WTC11 (cell line): ENCODE results near the gene NOS1.

Source experiments
- CBFB ChIP-seq: sonication (generic); formaldehyde crosslinking; IDR thresholded peaks from 2 replicates; pipeline ENCODE4 v1.8.1; 2022; ENCODE audit warnings: mild to moderate bottlenecking, low read depth, missing genetic modification reagents
- CREM ChIP-seq: sonication (generic); formaldehyde crosslinking; IDR thresholded peaks from 2 replicates; pipeline ENCODE4 v1.8.1; 2022; ENCODE audit warnings: mild to moderate bottlenecking, missing genetic modification reagents, moderate library complexity
- FOXP1 ChIP-seq: sonication (generic); formaldehyde crosslinking; IDR thresholded peaks from 2 replicates; pipeline ENCODE4 v1.8.0; 2022; ENCODE audit warnings: missing genetic modification reagents, mild to moderate bottlenecking, moderate library complexity, borderline replicate concordance
- NFYB ChIP-seq: sonication (generic); formaldehyde crosslinking; conservative IDR thresholded peaks from 2 replicates; pipeline ENCODE4 v1.8.0; 2022; ENCODE audit warnings: low read depth, missing genetic modification reagents
- NR2C2 ChIP-seq: sonication (generic); formaldehyde crosslinking; IDR thresholded peaks from 2 replicates; pipeline ENCODE4 v1.8.0; 2022; ENCODE audit warnings: mild to moderate bottlenecking, missing genetic modification reagents
- RELA ChIP-seq: sonication (generic); formaldehyde crosslinking; IDR thresholded peaks from 2 replicates; pipeline ENCODE4 v1.8.1; 2022; ENCODE audit warnings: missing genetic modification reagents, mild to moderate bottlenecking, borderline replicate concordance
- TP53 ChIP-seq: sonication (generic); formaldehyde crosslinking; IDR thresholded peaks from 2 replicates; pipeline ENCODE4 v1.8.1; 2023; ENCODE audit warnings: mild to moderate bottlenecking, missing genetic modification reagents
- ZNF416 ChIP-seq: fragments of 250-450 bp; sonication (Bioruptor Pico); IDR thresholded peaks from 2 replicates; pipeline ENCODE4 v1.9.0; 2021; ENCODE audit warnings: mild to moderate bottlenecking, inconsistent platforms
- TF ChIP-seq, protein P1 (sequence below): fragments of 200-600 bp; IDR thresholded peaks from 2 replicates; pipeline ENCODE4 v1.8.0; 2022; ENCODE audit warnings: antibody characterized with exemption
- TF ChIP-seq, protein P2 (sequence below): sonication (generic); formaldehyde crosslinking; IDR thresholded peaks from 2 replicates; pipeline ENCODE4 v1.8.0; 2023; ENCODE audit warnings: mild to moderate bottlenecking, missing genetic modification reagents
- TF ChIP-seq, protein P3 (sequence below): sonication (generic); formaldehyde crosslinking; IDR thresholded peaks from 2 replicates; pipeline ENCODE4 v1.8.0; 2022; ENCODE audit warnings: mild to moderate bottlenecking, missing genetic modification reagents
- TF ChIP-seq, protein P4 (sequence below): sonication (generic); formaldehyde crosslinking; IDR thresholded peaks from 2 replicates; pipeline ENCODE4 v1.8.1; 2023; ENCODE audit warnings: mild to moderate bottlenecking, missing genetic modification reagents, moderate library complexity
- TF ChIP-seq, protein P5 (sequence below): sonication (generic); formaldehyde crosslinking; IDR thresholded peaks from 2 replicates; pipeline ENCODE4 v1.8.0; 2022; ENCODE audit warnings: mild to moderate bottlenecking, missing genetic modification reagents
- TF ChIP-seq, protein P6 (sequence below): sonication (generic); formaldehyde crosslinking; IDR thresholded peaks from 2 replicates; pipeline ENCODE4 v1.8.1; 2022; ENCODE audit warnings: mild to moderate bottlenecking, moderate library complexity, missing genetic modification reagents

DNA sequence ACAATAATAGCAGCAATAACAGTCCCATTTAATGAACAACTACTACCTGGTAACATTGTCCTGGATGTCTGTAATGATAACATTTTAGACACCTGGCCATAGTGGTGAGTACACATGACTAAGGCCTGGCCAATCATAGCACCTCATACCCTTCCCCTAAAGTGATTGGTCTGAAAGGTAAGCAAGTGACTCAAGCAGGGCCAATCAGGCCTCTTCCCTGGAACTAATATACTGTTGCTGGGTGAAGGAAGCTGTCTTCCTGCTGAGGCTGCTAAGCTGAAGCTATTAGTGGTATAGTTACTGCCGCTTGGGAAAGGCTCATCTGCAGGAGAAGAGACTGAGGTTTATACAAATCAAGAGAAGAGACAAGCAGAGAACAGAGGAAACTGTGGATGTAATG is 18.7 kb upstream of the NOS1 start:
- TF ChIP-seq RELA (CRISPR knock-in tag) (no peak), TP53 (CRISPR knock-in tag) (no peak), CBFB (CRISPR knock-in tag) (no peak), FOXP1 (CRISPR knock-in tag) (no peak), NFYB (peak; percentile 35; the same call in 1 of the 2 replicates), NR2C2 (CRISPR knock-in tag) (no peak), CREM (CRISPR knock-in tag) (no peak), ZNF416 (CRISPR knock-in tag) (no peak)
- TF ChIP-seq, protein P1, sequence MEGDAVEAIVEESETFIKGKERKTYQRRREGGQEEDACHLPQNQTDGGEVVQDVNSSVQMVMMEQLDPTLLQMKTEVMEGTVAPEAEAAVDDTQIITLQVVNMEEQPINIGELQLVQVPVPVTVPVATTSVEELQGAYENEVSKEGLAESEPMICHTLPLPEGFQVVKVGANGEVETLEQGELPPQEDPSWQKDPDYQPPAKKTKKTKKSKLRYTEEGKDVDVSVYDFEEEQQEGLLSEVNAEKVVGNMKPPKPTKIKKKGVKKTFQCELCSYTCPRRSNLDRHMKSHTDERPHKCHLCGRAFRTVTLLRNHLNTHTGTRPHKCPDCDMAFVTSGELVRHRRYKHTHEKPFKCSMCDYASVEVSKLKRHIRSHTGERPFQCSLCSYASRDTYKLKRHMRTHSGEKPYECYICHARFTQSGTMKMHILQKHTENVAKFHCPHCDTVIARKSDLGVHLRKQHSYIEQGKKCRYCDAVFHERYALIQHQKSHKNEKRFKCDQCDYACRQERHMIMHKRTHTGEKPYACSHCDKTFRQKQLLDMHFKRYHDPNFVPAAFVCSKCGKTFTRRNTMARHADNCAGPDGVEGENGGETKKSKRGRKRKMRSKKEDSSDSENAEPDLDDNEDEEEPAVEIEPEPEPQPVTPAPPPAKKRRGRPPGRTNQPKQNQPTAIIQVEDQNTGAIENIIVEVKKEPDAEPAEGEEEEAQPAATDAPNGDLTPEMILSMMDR: no peak
- TF ChIP-seq, protein P2, sequence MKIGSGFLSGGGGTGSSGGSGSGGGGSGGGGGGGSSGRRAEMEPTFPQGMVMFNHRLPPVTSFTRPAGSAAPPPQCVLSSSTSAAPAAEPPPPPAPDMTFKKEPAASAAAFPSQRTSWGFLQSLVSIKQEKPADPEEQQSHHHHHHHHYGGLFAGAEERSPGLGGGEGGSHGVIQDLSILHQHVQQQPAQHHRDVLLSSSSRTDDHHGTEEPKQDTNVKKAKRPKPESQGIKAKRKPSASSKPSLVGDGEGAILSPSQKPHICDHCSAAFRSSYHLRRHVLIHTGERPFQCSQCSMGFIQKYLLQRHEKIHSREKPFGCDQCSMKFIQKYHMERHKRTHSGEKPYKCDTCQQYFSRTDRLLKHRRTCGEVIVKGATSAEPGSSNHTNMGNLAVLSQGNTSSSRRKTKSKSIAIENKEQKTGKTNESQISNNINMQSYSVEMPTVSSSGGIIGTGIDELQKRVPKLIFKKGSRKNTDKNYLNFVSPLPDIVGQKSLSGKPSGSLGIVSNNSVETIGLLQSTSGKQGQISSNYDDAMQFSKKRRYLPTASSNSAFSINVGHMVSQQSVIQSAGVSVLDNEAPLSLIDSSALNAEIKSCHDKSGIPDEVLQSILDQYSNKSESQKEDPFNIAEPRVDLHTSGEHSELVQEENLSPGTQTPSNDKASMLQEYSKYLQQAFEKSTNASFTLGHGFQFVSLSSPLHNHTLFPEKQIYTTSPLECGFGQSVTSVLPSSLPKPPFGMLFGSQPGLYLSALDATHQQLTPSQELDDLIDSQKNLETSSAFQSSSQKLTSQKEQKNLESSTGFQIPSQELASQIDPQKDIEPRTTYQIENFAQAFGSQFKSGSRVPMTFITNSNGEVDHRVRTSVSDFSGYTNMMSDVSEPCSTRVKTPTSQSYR: no peak
- TF ChIP-seq, protein P3, sequence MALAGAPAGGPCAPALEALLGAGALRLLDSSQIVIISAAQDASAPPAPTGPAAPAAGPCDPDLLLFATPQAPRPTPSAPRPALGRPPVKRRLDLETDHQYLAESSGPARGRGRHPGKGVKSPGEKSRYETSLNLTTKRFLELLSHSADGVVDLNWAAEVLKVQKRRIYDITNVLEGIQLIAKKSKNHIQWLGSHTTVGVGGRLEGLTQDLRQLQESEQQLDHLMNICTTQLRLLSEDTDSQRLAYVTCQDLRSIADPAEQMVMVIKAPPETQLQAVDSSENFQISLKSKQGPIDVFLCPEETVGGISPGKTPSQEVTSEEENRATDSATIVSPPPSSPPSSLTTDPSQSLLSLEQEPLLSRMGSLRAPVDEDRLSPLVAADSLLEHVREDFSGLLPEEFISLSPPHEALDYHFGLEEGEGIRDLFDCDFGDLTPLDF (CRISPR knock-in tag): no peak
- TF ChIP-seq, protein P4, sequence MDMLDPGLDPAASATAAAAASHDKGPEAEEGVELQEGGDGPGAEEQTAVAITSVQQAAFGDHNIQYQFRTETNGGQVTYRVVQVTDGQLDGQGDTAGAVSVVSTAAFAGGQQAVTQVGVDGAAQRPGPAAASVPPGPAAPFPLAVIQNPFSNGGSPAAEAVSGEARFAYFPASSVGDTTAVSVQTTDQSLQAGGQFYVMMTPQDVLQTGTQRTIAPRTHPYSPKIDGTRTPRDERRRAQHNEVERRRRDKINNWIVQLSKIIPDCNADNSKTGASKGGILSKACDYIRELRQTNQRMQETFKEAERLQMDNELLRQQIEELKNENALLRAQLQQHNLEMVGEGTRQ: no peak
- TF ChIP-seq, protein P5, sequence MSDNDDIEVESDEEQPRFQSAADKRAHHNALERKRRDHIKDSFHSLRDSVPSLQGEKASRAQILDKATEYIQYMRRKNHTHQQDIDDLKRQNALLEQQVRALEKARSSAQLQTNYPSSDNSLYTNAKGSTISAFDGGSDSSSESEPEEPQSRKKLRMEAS (CRISPR knock-in tag): no peak
- TF ChIP-seq, protein P6, sequence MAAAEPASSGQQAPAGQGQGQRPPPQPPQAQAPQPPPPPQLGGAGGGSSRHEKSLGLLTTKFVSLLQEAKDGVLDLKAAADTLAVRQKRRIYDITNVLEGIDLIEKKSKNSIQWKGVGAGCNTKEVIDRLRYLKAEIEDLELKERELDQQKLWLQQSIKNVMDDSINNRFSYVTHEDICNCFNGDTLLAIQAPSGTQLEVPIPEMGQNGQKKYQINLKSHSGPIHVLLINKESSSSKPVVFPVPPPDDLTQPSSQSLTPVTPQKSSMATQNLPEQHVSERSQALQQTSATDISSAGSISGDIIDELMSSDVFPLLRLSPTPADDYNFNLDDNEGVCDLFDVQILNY (CRISPR knock-in tag): no peak
